Type B pancreatic cell (in vitro differentiated cells): ENCODE data around the gene TMEM253. TPM values are rescaled to one million over a fixed set of nuclear protein-coding genes. Genes with fewer than 3 reads are reported as not detected.

Experiments used
- DNase-seq: peaks from one replicate; pipeline ENCODE4 v3.0.0; 2021; ENCODE audit warnings: mixed read lengths; ENCODE audit not compliant: unreplicated experiment; ENCODE audit errors: extremely low spot score
- H3K27ac Mint-ChIP-seq: 2 replicates; pipeline ENCODE4 v1.8.0; 2021; ENCODE audit warnings: mild to moderate bottlenecking, mixed read lengths
- H3K27me3 Mint-ChIP-seq: 2 replicates; pipeline ENCODE4 v1.8.0; 2021; ENCODE audit warnings: mixed read lengths
- H3K36me3 Mint-ChIP-seq: 2 replicates; pipeline ENCODE4 v1.8.0; 2021; ENCODE audit warnings: mixed read lengths
- H3K4me1 Mint-ChIP-seq: one replicate; pipeline ENCODE4 v1.8.0; 2021; ENCODE audit warnings: mixed read lengths; ENCODE audit not compliant: unreplicated experiment
- H3K4me3 Mint-ChIP-seq: 2 replicates; pipeline ENCODE4 v1.8.0; 2021; ENCODE audit warnings: mild to moderate bottlenecking, mixed read lengths
- H3K9me3 Mint-ChIP-seq: 2 replicates; pipeline ENCODE4 v1.8.0; 2021; ENCODE audit warnings: mixed read lengths
- total RNA-seq: library from RNA; stranded (reverse); gene quantifications from 2 replicates; pipeline ENCODE4 v1.2.1, GENCODE V29; 2021; ENCODE audit warnings: low replicate concordance
- TF ChIP-seq, protein P1 (sequence below): fragments of 200-600 bp; sonication (generic); conservative IDR thresholded peaks from 2 replicates; pipeline ENCODE4 v1.5.0; 2021; ENCODE audit warnings: antibody characterized with exemption, mild to moderate bottlenecking

The TMEM253 gene
- total RNA-seq, 1 donor from 2014 or later, result 1.8 TPM

DNA sequence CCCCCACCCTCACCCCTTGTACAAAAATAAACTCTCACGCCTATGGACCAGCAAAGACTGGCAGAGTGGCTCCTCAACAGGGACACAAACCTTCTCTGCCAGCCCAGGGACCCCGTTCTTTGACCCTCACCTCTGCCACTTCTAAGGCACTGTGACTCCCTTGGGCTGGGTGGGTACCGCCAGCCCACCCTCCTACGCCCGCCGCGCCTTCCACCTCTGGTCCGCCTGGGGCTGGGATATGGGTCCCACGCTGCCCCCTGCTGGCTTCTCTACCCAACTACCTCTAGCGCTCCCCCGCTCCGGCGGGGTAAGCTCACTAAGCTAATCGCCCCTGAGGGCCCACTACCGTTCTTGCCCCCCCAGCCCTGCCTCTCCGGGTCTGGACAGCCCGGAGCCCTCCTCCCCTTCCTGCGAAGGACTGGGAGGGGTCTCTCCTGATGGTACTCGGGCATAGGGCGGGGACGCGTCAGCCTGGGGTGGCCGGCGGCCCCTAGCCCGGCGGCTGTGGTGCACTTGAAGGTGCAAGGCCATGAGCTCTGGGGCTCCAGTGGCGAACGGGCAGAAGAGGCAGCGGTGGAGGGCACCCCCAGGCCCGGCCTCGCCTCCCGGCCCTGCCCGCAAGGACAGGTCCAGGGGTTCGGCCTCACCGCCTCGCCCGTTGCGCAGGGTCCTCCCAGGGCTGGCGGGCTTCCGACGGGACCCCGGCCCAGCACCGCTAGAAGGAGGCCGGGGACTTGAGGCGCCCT is 10.5 kb upstream of the TMEM253 start:
- Mint-ChIP-seq H3K27me3 (no peaks in the 10 kb centered on the region), H3K4me3 (no peak overlapping the region), H3K36me3 (peaks cover 27% of the 10 kb centered on the region), H3K9me3 (no peaks in the 10 kb centered on the region), H3K4me1 (peaks cover 35% of the 10 kb centered on the region), H3K27ac (no peak overlapping the region)
- TF ChIP-seq, protein P1, sequence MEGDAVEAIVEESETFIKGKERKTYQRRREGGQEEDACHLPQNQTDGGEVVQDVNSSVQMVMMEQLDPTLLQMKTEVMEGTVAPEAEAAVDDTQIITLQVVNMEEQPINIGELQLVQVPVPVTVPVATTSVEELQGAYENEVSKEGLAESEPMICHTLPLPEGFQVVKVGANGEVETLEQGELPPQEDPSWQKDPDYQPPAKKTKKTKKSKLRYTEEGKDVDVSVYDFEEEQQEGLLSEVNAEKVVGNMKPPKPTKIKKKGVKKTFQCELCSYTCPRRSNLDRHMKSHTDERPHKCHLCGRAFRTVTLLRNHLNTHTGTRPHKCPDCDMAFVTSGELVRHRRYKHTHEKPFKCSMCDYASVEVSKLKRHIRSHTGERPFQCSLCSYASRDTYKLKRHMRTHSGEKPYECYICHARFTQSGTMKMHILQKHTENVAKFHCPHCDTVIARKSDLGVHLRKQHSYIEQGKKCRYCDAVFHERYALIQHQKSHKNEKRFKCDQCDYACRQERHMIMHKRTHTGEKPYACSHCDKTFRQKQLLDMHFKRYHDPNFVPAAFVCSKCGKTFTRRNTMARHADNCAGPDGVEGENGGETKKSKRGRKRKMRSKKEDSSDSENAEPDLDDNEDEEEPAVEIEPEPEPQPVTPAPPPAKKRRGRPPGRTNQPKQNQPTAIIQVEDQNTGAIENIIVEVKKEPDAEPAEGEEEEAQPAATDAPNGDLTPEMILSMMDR, result peak; percentile 73
- DNase-seq, result no peak

DNA sequence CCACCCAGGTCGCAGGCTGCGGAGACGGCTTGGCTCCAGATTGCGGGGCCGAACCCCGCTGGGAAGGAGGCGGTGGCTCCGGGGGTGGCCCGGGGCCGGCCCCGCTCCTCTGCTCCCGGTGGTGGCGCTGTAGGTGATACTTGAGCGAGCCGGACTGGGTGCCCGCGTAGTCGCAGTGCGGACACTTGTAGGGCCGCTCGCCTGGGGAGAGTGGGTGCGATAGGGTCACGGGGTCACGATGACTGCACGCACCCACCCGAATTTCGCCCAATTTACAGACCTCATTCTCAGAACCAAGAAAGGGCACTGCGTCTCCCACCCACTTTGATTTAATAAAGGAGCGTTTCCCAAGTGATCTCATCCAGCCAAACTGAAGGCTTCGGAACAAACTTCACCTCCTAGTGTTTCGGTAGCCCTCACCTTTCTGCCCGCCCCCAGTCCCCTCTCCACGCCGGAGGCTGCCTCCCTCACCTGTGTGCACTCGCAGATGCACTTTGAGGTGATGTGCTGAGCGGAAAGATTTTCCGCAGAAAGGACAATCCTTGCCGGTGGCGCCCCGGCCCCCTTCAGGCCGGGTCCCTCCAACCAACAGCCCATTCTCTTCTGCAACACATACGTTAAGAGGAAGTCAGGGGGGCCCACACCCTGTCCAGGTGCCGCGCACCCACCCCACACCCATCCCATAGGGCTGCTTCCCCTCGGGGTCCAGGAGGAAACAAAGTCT is 9.8 kb upstream of the TMEM253 start:
- Mint-ChIP-seq H3K36me3 (peaks cover 27% of the 10 kb centered on the region), H3K4me1 (peaks cover 41% of the 10 kb centered on the region)

GRCh38 chr14:21091821-21092272 is 9.0 kb upstream of the TMEM253 start:
- no peaks in the 10 kb centered on the region for H3K9me3 Mint-ChIP-seq
- no peak overlapping the region for H3K4me3 Mint-ChIP-seq
- TF ChIP-seq, protein P1, result no peak
- DNase-seq, result no peak
- peaks cover 22% of the 10 kb centered on the region for H3K36me3 Mint-ChIP-seq
- no peak overlapping the region for H3K27ac Mint-ChIP-seq
- peaks cover 38% of the 10 kb centered on the region for H3K4me1 Mint-ChIP-seq
- no peaks in the 10 kb centered on the region for H3K27me3 Mint-ChIP-seq

More for the DNA sequence above, 9.8 kb upstream of the TMEM253 start:
- TF ChIP-seq, protein P1, result no peak
- Mint-ChIP-seq H3K4me3 (no peak overlapping the region), H3K27ac (no peak overlapping the region), H3K27me3 (no peaks in the 10 kb centered on the region), H3K9me3 (no peaks in the 10 kb centered on the region)
- DNase-seq, result no peak

DNA sequence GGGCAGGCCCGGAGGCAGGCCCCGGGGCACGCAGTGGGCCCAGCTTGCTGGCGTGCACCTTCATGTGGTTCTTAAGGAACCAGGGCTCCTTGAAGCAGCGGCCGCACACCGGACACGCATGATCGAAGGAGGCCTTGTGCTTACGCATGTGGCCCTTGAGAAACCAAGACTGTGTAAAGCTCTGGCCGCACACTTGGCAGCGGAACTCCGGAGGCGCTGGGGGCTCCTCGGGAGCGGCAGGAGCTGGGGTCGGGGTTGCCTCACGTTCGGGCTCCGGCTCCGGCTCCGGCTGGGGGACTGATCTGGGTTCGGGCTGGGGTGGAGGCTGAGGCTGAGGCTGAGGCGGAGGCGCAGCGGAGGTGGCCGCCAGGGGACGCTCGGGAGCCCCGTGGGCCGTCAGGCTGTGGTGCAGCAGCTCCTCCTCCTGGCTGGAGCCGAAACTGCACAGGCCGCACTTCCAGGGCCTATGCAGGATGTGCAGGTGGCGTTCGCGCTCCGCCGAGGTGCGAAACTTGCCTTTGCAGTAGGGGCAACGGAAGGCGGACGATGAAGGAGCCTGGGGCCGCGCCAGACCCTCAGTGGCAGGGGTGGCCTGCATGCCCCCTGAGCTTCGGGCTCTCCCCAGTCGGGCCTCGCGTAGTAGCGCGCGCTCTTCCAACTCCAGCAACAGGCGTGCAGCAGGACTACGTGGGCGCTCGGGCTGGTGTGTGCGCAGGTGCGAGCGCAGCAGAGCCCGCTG is 8.4 kb upstream of the TMEM253 start:
- TF ChIP-seq, protein P1, result peak; percentile 98

DNA sequence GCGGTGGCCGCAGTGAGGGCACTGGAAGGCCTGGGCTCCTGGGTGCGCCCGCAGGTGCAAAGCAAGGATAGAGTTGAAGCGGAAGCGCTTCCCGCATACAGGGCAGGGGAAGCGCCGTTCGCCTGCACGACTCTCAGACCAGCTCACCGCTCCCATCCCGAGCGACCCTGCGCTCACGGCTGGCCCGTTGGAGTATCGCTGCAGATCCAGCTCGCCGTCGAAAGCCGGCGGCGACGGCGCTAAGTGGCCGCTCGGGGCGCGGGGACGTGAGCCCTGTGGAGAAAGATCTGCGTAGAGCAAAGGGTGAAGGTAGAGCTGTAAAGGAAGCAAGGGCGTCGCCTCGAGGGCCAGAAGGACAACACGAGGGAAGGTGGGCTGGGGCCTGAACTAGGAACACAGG is 7.8 kb upstream of the TMEM253 start:
- H3K4me3 Mint-ChIP-seq, result peak overlapping the region; percentile 20
- no peak overlapping the region for H3K27ac Mint-ChIP-seq
- H3K9me3 Mint-ChIP-seq, result no peaks in the 10 kb centered on the region
- H3K27me3 Mint-ChIP-seq, result no peaks in the 10 kb centered on the region
- TF ChIP-seq, protein P1, result no peak
- DNase-seq, result no peak
- H3K4me1 Mint-ChIP-seq, result peaks cover 37% of the 10 kb centered on the region
- H3K36me3 Mint-ChIP-seq, result peaks cover 15% of the 10 kb centered on the region

More for the DNA sequence above, 8.4 kb upstream of the TMEM253 start:
- H3K9me3 Mint-ChIP-seq, result no peaks in the 10 kb centered on the region
- peaks cover 19% of the 10 kb centered on the region for H3K36me3 Mint-ChIP-seq
- no peaks in the 10 kb centered on the region for H3K27me3 Mint-ChIP-seq
- H3K4me3 Mint-ChIP-seq, result no peak overlapping the region
- DNase-seq, result peak; percentile 85
- H3K4me1 Mint-ChIP-seq, result peaks cover 41% of the 10 kb centered on the region
- no peak overlapping the region for H3K27ac Mint-ChIP-seq
